22Rv1 (cell line): ENCODE measurements around the gene CTBP2.

Experiments
- H3K27ac ChIP-seq: fragments of 450-650 bp; 2 replicates; pipeline ENCODE4 v1.5.1; 2017
- ZFX ChIP-seq: fragments of 450-650 bp; IDR thresholded peaks from 2 replicates; pipeline ENCODE4 v1.6.1; 2017; ENCODE audit warnings: antibody characterized with exemption, borderline replicate concordance
- TF ChIP-seq, protein P1 (sequence below): fragments of 450-650 bp; IDR thresholded peaks from 2 replicates; pipeline ENCODE4 v1.5.1; 2017; ENCODE audit warnings: mild to moderate bottlenecking

CTBP2 gene

DNA sequence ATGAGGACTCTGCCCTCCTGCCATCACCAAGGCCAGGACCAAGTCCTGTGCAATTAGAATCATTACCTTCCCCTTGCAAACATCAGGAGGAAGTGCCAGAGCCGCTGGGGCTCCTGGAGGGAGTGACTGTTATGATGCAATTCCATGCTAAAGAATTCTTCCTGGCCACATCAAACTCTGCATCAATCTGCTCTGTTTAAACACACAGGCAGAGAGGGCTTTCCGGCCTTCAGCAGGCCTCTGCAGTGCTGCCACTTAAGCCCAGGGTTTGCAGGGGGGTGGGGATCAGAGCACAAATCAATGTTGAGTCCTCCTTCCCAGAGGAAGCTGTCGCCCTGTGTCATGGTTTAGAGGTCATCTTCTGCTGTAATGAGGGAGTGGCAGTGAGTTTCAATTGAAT is 58.1 kb downstream of the CTBP2 start:
- TF ChIP-seq, protein P1, sequence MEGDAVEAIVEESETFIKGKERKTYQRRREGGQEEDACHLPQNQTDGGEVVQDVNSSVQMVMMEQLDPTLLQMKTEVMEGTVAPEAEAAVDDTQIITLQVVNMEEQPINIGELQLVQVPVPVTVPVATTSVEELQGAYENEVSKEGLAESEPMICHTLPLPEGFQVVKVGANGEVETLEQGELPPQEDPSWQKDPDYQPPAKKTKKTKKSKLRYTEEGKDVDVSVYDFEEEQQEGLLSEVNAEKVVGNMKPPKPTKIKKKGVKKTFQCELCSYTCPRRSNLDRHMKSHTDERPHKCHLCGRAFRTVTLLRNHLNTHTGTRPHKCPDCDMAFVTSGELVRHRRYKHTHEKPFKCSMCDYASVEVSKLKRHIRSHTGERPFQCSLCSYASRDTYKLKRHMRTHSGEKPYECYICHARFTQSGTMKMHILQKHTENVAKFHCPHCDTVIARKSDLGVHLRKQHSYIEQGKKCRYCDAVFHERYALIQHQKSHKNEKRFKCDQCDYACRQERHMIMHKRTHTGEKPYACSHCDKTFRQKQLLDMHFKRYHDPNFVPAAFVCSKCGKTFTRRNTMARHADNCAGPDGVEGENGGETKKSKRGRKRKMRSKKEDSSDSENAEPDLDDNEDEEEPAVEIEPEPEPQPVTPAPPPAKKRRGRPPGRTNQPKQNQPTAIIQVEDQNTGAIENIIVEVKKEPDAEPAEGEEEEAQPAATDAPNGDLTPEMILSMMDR, result no peak
- TF ChIP-seq ZFX, result no peak
- no peak overlapping the region for H3K27ac ChIP-seq

DNA sequence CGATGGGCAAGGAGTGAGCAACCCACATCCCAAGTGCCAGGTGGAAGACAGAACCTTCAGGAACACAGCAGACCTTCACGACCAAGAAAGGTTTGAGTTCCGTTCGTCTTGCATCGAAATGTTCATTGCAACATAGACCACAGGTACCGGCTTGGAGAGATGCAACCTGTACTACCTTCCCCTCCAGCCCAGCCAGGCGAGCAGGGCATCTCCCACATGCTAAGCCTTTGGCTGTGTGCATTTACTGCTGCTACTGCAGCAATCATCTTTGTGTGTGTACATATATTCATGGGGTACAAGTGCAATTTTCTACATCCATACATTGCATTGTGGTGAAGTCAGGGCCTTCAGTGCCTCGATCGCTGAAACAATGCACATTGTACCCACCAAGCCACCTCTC is 58.8 kb downstream of the CTBP2 start:
- TF ChIP-seq, protein P1, result no peak
- no peak for TF ChIP-seq ZFX
- no peak overlapping the region for H3K27ac ChIP-seq

DNA sequence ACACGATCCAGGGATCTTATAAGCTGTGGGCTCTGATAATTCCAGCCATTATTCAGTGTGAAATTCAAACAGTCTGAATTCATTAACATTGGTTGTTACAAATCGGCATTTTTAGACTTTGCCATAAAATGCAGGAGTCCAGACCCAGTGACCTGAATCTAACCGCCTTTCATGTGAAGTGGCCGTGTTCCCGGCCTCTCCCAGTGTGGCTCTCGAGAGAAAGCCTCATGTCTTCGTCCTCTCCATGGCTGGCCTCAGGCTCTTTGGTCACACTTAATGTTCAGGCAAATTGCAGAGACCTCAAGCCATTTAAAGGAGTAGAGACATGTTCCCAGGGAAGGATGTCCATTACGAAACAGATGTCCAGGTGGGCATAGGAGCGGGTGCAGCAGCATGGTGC is 59.3 kb downstream of the CTBP2 start:
- no peak overlapping the region for H3K27ac ChIP-seq
- no peak for TF ChIP-seq ZFX
- TF ChIP-seq, protein P1, result no peak

DNA sequence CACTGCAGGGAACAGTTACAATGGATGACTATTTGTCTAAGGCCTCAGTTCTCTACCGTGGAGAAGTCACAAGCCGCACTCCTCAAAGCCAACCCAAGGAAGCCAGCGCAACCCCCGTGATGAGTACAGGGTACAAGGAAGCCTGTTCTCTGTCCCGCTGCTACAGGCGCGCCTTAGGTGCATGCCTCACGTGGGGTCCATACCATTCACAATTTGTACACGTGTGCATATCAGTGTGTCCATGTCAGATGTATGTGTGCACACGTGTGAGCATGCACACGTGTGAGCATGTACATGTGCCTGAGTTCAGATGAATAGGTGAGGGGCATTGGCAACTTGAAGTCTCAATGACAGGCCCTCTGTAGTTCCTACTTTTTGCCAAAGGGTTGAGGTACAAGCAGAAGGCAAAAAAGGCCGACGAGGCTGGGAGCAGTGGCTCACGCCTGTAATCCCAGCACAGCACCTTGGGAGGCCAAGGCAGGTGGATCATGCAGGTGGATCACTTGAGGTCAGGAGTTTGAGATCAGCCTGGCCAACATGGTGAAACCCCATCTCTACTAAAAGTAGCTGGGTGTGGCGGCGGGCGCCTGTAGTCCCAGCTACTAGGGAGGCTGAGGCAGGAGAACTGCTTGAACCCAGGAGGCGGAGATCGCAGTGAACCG is 62.8 kb downstream of the CTBP2 start:
- no peak for TF ChIP-seq ZFX
- TF ChIP-seq, protein P1, result no peak
- H3K27ac ChIP-seq, result no peak overlapping the region

DNA sequence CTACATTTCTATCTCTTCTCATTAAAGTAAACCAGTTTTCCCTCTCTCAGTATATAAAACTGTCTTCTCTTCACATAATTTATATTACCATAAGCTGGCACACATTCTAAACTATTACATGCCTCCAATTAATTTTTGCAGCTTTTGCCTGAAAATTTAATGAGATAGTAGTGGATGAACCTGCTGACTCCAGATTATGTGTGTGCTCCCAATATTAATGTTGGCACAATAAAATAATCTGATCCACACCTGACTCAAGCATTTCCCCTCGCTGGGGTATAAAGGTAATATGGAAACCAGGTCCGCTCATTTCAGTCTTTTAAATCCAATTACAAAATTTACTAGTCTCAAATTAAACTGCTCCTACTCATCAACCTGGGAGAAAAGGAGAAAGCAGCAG is 63.4 kb downstream of the CTBP2 start:
- H3K27ac ChIP-seq, result no peak overlapping the region
- no peak for TF ChIP-seq ZFX
- TF ChIP-seq, protein P1, result no peak

DNA sequence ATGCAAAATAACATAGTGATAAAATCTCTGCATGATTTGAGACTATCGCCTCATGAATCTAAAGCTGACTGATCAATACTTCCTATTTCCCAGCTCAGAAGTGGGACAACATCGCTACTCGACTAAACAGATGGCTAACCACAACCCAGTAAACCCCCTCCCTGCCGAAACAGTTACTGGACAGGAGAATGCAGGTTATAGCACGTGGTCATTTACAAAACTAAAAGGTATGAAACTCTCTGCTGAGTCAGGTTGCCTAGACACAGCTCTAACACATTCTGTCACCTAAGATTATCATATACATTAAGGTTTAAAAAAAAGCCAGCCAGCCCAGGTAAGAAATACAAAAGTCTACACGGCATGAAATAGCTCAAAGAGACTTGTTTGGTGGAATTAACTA is 64.0 kb downstream of the CTBP2 start:
- H3K27ac ChIP-seq, result no peak overlapping the region
- TF ChIP-seq, protein P1, result no peak
- TF ChIP-seq ZFX, result no peak

DNA sequence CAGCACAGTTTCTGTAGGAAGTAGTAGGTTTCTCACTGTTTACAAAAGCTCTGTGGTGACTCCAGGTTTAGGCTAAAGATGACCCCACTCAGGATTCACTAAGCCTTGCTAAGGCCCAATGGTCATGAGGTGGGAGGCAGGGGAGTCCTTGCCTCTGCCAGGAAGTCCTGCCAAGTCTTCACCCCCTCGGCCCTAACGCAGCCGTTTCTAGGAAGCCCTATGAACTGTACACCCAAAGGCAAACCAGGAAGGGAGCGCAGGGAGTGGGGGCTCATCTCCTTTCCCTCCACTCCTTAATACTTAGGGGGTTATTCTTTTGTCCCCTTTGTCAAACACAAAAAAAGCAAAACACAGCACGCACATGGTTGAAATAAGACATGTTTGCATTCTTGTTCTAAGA is 64.6 kb downstream of the CTBP2 start:
- no peak overlapping the region for H3K27ac ChIP-seq

More for the DNA sequence above, 64.6 kb downstream of the CTBP2 start:
- TF ChIP-seq, protein P1, result no peak
- TF ChIP-seq ZFX, result no peak
